Measurements from ENCODE around the gene SLC26A1. TPM values are rescaled to one million over a fixed set of nuclear protein-coding genes. Genes with fewer than 3 reads are reported as not detected.

SLC26A1 gene
- total and polyA plus RNA-seq, 2 of the 13 experiments (the other 11 are each of a cell fraction or from before 2014, with no cell fraction given): 5.4 to 22.9 TPM

DNA sequence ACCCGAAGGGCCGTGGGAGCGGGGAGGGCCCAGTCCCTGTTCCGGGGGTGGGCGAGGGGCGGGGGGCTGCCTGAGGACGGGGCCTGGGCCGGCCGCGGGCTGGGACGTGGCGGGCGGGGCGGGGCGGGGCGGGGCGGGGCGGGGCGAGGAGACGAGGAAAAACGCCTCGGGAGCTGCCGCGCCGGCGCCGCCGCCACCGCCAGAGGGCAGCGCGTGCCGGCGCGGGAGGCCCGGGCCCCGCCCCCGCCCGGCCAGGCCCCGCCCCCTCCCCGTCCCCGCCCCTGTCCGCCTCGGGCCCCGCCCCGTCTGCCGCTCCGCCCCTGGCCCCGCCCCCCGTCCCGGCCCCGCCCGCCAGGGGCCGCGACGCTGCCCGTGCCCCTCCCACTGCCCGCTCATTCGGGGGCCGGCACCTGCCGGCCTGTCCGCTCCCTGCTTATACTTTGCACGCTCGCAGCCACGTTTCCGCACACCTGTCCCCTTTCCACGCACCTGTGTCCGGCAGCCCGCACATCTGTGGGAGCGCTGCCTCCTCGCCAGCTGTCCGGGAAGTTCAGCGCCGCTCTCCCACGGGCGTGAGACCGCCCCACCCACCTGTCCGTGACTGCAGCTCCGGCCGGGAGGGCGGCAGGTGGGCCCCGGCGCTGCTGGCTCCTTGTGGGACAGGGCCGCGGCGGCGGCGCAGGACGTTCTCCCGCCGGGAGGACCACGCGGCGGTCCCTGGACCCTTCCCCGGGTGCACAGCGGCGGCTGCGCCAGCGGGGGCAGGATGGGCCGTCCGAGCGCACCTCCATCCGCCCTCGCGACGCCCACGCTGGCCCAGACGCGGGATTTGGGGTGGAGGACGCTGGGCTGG is 16.6 kb upstream of the SLC26A1 start (continued):
- no peak for TF ChIP-seq NFATC3 (CRISPR knock-in tag; IDR thresholded peaks at IDR 0.05)
- 0 out of 2 replicates have a peak, but pooled peaks have one; percentile 19 for TF ChIP-seq HOXD1 (CRISPR knock-in tag; IDR thresholded peaks at IDR 0.05)
- TF ChIP-seq REL (CRISPR knock-in tag; conservative IDR thresholded peaks at IDR 0.05): peak; percentile 38; the same call in 1 of the 2 replicates
- TF ChIP-seq EEA1 (CRISPR knock-in tag; IDR thresholded peaks at IDR 0.05; ENCODE audit: borderline replicate concordance): 0 out of 2 replicates have a peak, but pooled peaks have one; percentile 60
- TF ChIP-seq, protein P1, sequence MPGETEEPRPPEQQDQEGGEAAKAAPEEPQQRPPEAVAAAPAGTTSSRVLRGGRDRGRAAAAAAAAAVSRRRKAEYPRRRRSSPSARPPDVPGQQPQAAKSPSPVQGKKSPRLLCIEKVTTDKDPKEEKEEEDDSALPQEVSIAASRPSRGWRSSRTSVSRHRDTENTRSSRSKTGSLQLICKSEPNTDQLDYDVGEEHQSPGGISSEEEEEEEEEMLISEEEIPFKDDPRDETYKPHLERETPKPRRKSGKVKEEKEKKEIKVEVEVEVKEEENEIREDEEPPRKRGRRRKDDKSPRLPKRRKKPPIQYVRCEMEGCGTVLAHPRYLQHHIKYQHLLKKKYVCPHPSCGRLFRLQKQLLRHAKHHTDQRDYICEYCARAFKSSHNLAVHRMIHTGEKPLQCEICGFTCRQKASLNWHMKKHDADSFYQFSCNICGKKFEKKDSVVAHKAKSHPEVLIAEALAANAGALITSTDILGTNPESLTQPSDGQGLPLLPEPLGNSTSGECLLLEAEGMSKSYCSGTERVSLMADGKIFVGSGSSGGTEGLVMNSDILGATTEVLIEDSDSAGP (CRISPR knock-in tag; IDR thresholded peaks at IDR 0.05; ENCODE audit: borderline replicate concordance): peak; percentile 72
- no peak for TF ChIP-seq PTBP1 (IDR thresholded peaks at IDR 0.05; ENCODE audit: low read depth, low read length, poor library complexity, severe bottlenecking)
- TF ChIP-seq JDP2 (CRISPR knock-in tag; IDR thresholded peaks at IDR 0.05; ENCODE audit: borderline replicate concordance): no peak
- TF ChIP-seq MAZ (IDR thresholded peaks at IDR 0.05; ENCODE audit: borderline replicate concordance, low read depth, low read length): peak; percentile 47; the same call in 1 of the 2 replicates
- TF ChIP-seq MAZ (CRISPR knock-in tag; IDR thresholded peaks at IDR 0.05; ENCODE audit: low read depth): peak; percentile 42; the same call in 1 of the 2 replicates
- TF ChIP-seq, protein P2, sequence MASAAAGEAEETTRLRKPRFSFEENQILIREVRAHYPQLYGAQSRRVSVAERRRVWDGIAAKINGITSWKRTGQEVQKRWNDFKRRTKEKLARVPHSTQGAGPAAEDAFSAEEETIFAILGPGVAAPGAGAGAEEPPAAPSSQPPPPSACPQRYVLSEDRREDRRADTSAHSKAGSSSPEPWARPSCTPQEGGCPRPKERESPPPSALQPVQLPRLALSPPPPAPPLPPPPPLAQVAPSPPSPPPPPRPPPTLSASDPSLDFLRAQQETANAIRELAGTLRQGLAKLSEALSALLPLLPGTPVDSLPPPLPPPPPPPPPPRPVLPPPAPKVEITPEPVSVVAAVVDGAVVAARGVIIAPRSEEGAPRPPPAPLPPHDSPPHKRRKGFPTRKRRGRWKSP (CRISPR knock-in tag; IDR thresholded peaks at IDR 0.05): peak; percentile 59; the same call in 1 of the 2 replicates
- TF ChIP-seq SOX6 (IDR thresholded peaks at IDR 0.05): no peak
- TF ChIP-seq SOX6 (CRISPR knock-in tag; IDR thresholded peaks at IDR 0.05): no peak
- no peak for TF ChIP-seq ZBTB7B (CRISPR knock-in tag; IDR thresholded peaks at IDR 0.05)
- TF ChIP-seq ISL2 (CRISPR knock-in tag; IDR thresholded peaks at IDR 0.05): 0 out of 2 replicates have a peak, but pooled peaks have one; percentile 27
- 0 out of 2 replicates have a peak, but pooled peaks have one; percentile 32 for TF ChIP-seq TAF1 (CRISPR knock-in tag; IDR thresholded peaks at IDR 0.05)
- peak; percentile 56; the same call in 1 of the 2 replicates for TF ChIP-seq ZNF749 (CRISPR knock-in tag; IDR thresholded peaks at IDR 0.05; ENCODE audit: borderline replicate concordance)
- peak; percentile 35; the same call in 1 of the 2 replicates for TF ChIP-seq ZSCAN20 (CRISPR knock-in tag; IDR thresholded peaks at IDR 0.05; ENCODE audit: borderline replicate concordance)
- TF ChIP-seq ZC3H13 (CRISPR knock-in tag; IDR thresholded peaks at IDR 0.05): 0 out of 2 replicates have a peak, but pooled peaks have one; percentile 24
- TF ChIP-seq ZNF446 (CRISPR knock-in tag; IDR thresholded peaks at IDR 0.05): peak; percentile 12; the same call in 1 of the 2 replicates
- no peak for TF ChIP-seq CREB1 (IDR thresholded peaks at IDR 0.05)
- TF ChIP-seq CREB1 (CRISPR knock-in tag; IDR thresholded peaks at IDR 0.05): no peak
- TF ChIP-seq, protein P3, sequence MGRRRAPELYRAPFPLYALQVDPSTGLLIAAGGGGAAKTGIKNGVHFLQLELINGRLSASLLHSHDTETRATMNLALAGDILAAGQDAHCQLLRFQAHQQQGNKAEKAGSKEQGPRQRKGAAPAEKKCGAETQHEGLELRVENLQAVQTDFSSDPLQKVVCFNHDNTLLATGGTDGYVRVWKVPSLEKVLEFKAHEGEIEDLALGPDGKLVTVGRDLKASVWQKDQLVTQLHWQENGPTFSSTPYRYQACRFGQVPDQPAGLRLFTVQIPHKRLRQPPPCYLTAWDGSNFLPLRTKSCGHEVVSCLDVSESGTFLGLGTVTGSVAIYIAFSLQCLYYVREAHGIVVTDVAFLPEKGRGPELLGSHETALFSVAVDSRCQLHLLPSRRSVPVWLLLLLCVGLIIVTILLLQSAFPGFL (CRISPR knock-in tag; IDR thresholded peaks at IDR 0.05): no peak
- TF ChIP-seq GABPB1 (CRISPR knock-in tag; IDR thresholded peaks at IDR 0.05): no peak
- TF ChIP-seq MLLT10 (CRISPR knock-in tag; IDR thresholded peaks at IDR 0.05): no peak
- TF ChIP-seq SALL1 (CRISPR knock-in tag; IDR thresholded peaks at IDR 0.05): peak; percentile 51
- TF ChIP-seq NAIF1 (CRISPR knock-in tag; IDR thresholded peaks at IDR 0.05; ENCODE audit: borderline replicate concordance): no peak

All from HepG2 (cell line).